ENCODE results near the gene MAL.

Gene MAL

DNA sequence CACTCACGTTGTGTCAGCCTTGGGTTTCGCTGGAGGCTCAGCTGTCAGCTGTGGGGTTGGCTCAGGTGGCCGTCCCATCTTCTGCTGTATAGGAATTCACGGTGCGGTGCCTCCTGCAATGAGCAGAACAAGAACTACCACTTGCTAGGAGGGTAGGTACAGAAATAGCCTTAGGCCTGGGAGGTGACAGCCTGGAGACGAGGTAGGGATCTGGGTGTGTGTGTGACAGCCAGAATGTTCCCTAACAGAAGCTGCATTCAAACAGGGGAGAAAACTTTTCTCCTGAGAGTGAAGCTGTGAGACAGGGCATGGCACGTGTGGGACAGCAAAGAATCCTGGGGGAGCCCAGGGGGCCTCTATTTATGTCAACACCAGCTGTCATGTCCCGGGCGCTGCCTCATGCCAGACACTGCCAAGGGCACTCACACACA lies 8.4 kb upstream of the MAL start:
- Histone ChIP-seq H3K4me1 (ENCODE audit: control insufficient read depth, insufficient read depth, low read length) (peaks cover 2% of the 10 kb centered on the region), H3K27ac (ENCODE audit: low read length) (no peak overlapping the region), H3K4me3 (ENCODE audit: low read length in 2 of 2) (no peak overlapping the region), H3K36me3 (ENCODE audit: control insufficient read depth in 2 of 2, insufficient read depth in 2 of 2, low read length in 2 of 2) (no peaks in the 10 kb centered on the region), H3K27me3 (ENCODE audit: control insufficient read depth in 1 of 2, insufficient read depth in 2 of 2, low read length in 2 of 2) (peaks cover 0 to 3% of the 10 kb centered on the region in 2 donors), H3K9ac (ENCODE audit: low read length in 2 of 2) (no peak overlapping the region), H3K9me3 (ENCODE audit: control insufficient read depth in 2 of 2, low read length in 2 of 2) (no peaks in the 10 kb centered on the region)

DNA sequence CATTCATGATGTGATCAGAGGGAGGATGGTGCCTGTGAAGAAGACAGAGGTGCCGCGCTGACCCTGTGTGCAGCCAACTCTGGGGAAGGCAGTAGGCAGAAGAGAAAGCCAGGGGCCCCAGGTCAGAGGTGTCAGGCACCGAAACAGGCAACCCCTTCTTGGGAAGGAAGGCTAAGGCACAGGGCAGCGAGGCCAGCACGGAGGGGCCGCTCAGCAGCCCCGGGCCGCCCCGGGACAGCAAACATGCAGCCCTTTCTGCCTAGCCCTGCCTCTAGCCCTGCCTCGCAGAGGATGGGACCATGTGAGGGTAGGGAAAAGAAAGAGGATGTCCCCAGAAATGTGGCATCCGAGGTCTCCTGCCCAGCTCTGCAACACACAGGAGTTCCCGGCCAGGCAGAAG lies 7.7 kb upstream of the MAL start:
- no peak overlapping the region for H3K27ac ChIP-seq (ENCODE audit: low read length)
- no peak overlapping the region for H3K9ac ChIP-seq (ENCODE audit: low read length in 2 of 2)

DNA sequence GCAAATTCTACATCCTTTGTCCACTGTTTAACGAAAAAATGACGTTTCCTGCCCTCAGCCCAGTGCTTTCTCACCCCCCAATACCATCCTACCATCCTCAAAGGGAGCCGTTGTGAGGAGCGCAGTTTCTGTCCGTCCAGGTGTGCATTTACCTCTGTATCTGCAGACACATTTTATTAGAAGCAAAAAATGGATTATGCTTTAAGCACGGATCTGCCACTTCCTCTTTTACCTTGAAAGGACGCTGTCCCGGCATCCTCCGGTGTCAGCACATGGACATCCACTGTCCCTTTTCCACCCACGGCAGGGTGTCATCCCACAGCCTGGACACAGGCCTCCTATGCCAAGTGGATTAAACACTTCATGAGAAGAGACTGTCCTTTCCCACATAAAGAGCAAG lies 7.2 kb upstream of the MAL start:
- Histone ChIP-seq H3K9me3 (ENCODE audit: control insufficient read depth in 2 of 2, low read length in 2 of 2) (no peaks in the 10 kb centered on the region), H3K4me1 (ENCODE audit: control insufficient read depth, insufficient read depth, low read length) (peaks cover 5% of the 10 kb centered on the region), H3K36me3 (ENCODE audit: control insufficient read depth in 2 of 2, insufficient read depth in 2 of 2, low read length in 2 of 2) (no peaks in the 10 kb centered on the region), H3K27me3 (ENCODE audit: control insufficient read depth in 1 of 2, insufficient read depth in 2 of 2, low read length in 2 of 2) (peaks cover 5 to 8% of the 10 kb centered on the region in 2 donors), H3K4me3 (ENCODE audit: low read length in 2 of 2) (no peak overlapping the region), H3K9ac (ENCODE audit: low read length in 2 of 2) (no peak overlapping the region), H3K27ac (ENCODE audit: low read length) (no peak overlapping the region)

More for the DNA sequence above, 7.7 kb upstream of the MAL start:
- Histone ChIP-seq H3K4me1 (ENCODE audit: control insufficient read depth, insufficient read depth, low read length) (peaks cover 4% of the 10 kb centered on the region), H3K4me3 (ENCODE audit: low read length in 2 of 2) (no peak overlapping the region), H3K27me3 (ENCODE audit: control insufficient read depth in 1 of 2, insufficient read depth in 2 of 2, low read length in 2 of 2) (peaks cover 4 to 5% of the 10 kb centered on the region in 2 donors), H3K9me3 (ENCODE audit: control insufficient read depth in 2 of 2, low read length in 2 of 2) (no peaks in the 10 kb centered on the region), H3K36me3 (ENCODE audit: control insufficient read depth in 2 of 2, insufficient read depth in 2 of 2, low read length in 2 of 2) (no peaks in the 10 kb centered on the region)

DNA sequence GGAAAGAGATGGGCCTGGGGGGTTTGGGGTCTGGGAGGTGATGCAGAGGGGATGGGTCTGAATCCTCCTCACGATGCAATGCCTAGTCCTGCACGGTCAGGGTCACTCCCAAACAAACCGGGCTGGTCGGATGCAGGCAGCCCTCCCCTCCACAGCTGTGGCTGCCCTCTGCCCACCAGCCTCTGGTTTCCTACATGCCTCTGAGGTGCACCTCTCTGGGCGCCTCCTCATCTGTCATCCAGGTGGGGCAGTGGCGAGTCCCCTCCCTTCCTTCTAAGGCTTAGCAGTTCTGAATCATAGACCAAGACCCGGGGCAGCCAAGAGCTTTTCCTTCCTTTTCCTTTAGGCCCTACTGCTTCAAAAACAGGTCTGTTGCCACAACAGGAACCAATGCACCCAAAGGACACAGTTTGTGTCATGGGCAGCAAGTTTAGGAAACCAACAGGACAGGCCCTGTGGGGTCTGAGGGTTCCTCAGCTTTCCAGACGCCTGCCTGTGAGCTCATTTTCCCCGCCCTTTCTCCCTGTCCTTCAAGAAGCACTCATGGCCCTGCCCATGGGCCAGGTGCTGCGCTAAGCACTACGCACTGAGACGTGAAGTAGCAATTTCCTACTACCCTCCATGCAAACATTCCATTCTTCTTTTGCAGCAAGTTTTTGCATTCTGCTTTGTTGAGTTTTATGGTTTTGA lies 6.5 kb upstream of the MAL start:
- no peak overlapping the region for H3K27ac ChIP-seq (ENCODE audit: low read length)
- H3K9me3 ChIP-seq (ENCODE audit: control insufficient read depth in 2 of 2, low read length in 2 of 2), result no peaks in the 10 kb centered on the region
- no peaks in the 10 kb centered on the region for H3K36me3 ChIP-seq (ENCODE audit: control insufficient read depth in 2 of 2, insufficient read depth in 2 of 2, low read length in 2 of 2)
- H3K9ac ChIP-seq (ENCODE audit: low read length in 2 of 2), result no peak overlapping the region
- H3K4me1 ChIP-seq (ENCODE audit: control insufficient read depth, insufficient read depth, low read length), result peaks cover 9% of the 10 kb centered on the region
- peaks cover 8 to 15% of the 10 kb centered on the region in 2 donors for H3K27me3 ChIP-seq (ENCODE audit: control insufficient read depth in 1 of 2, insufficient read depth in 2 of 2, low read length in 2 of 2)
- H3K4me3 ChIP-seq (ENCODE audit: low read length in 2 of 2), result no peak overlapping the region

DNA sequence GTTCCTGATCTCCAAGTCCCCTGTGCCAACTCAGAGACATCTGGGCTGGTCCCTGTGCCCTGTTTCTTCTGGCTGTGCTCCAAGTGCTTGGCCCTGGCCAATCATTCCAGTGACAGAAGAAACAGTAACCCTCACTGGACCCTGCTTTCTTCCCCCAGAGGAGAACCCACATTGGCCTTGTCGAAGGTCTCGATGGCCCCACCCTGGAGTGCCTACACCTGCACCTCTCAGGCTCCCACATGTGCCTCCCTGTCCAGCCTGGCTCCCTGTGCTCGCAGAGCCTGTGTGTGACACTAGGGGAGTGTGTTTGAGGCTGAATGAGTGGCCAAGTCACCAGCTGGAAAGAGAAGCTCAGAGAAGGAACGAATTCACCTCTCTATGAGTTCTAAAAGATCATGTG lies 5.9 kb upstream of the MAL start:
- Histone ChIP-seq H3K4me1 (ENCODE audit: control insufficient read depth, insufficient read depth, low read length) (peaks cover 11% of the 10 kb centered on the region), H3K4me3 (ENCODE audit: low read length in 2 of 2) (no peak overlapping the region), H3K27me3 (ENCODE audit: control insufficient read depth in 1 of 2, insufficient read depth in 2 of 2, low read length in 2 of 2) (peaks cover 13 to 19% of the 10 kb centered on the region in 2 donors), H3K27ac (ENCODE audit: low read length) (no peak overlapping the region), H3K36me3 (ENCODE audit: control insufficient read depth in 2 of 2, insufficient read depth in 2 of 2, low read length in 2 of 2) (no peaks in the 10 kb centered on the region), H3K9ac (ENCODE audit: low read length in 2 of 2) (no peak overlapping the region), H3K9me3 (ENCODE audit: control insufficient read depth in 2 of 2, low read length in 2 of 2) (no peaks in the 10 kb centered on the region)

DNA sequence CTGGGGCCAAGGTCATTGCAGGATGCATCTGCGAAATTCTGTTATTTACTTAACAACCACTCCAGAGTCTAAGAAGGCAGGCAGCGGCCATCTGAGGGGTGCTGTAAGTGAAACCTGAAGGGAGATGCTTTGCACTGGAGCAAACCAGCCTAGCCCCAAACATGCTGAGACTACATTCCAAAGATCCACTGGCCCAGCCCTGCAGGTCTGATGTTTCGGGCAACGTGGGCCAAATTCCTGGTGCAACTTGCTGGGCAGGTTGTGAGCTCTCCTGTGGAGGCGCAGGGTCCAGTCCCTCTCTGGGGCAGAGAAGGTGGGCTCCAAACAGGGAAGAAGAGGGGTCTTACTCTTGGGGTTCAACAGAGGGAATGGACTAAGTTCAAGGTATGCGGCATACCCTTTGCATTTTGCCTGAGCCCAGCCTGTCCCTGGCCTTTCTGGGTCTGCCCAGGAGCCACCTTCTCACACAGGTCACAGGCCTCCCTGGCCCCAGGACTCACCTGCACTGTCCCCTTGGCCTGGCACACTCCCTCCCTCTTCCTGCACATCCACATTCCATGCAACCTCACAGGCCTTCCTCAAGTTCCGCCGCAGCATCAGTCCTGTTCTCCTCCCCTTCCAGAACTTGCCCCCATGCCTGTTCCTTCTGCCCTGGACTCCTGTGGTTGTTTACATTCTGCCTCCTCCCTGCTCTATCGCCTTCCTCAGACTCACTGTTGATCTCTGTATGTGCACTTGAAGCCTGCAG lies 5.1 kb upstream of the MAL start:
- Histone ChIP-seq H3K9ac (ENCODE audit: low read length in 2 of 2) (no peak overlapping the region), H3K27me3 (ENCODE audit: control insufficient read depth in 1 of 2, insufficient read depth in 2 of 2, low read length in 2 of 2) (peaks cover 13 to 27% of the 10 kb centered on the region in 2 donors), H3K36me3 (ENCODE audit: control insufficient read depth in 2 of 2, insufficient read depth in 2 of 2, low read length in 2 of 2) (no peaks in the 10 kb centered on the region), H3K27ac (ENCODE audit: low read length) (no peak overlapping the region), H3K9me3 (ENCODE audit: control insufficient read depth in 2 of 2, low read length in 2 of 2) (no peaks in the 10 kb centered on the region), H3K4me3 (ENCODE audit: low read length in 2 of 2) (no peak overlapping the region), H3K4me1 (ENCODE audit: control insufficient read depth, insufficient read depth, low read length) (peaks cover 18% of the 10 kb centered on the region)

DNA sequence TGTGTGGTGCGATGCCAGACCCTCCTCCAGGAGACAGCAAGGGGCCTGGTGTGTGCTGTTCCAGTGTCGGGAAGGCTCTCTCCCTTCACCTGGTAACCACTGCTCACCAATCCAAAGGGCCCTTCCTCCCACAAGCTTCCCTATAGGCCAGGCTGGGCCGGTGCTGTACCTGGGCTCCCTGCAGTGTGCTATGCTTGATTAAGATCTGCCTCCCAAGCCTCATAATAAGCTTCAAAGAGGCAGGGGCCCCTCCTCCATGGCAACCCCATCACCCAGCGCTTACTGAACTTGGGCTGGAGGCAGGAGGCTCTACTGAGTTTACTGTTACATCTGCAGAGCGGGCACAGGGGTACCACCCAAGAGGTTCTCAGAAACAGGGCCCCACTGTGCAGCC lies 4.5 kb upstream of the MAL start:
- H3K4me3 ChIP-seq (ENCODE audit: low read length in 2 of 2), result no peak overlapping the region
- H3K27ac ChIP-seq (ENCODE audit: low read length), result no peak overlapping the region
- H3K36me3 ChIP-seq (ENCODE audit: control insufficient read depth in 2 of 2, insufficient read depth in 2 of 2, low read length in 2 of 2), result no peaks in the 10 kb centered on the region
- H3K27me3 ChIP-seq (ENCODE audit: control insufficient read depth in 1 of 2, insufficient read depth in 2 of 2, low read length in 2 of 2), result peaks cover 15 to 33% of the 10 kb centered on the region in 2 donors
- peaks cover 21% of the 10 kb centered on the region for H3K4me1 ChIP-seq (ENCODE audit: control insufficient read depth, insufficient read depth, low read length)
- no peak overlapping the region for H3K9ac ChIP-seq (ENCODE audit: low read length in 2 of 2)
- H3K9me3 ChIP-seq (ENCODE audit: control insufficient read depth in 2 of 2, low read length in 2 of 2), result no peaks in the 10 kb centered on the region

DNA sequence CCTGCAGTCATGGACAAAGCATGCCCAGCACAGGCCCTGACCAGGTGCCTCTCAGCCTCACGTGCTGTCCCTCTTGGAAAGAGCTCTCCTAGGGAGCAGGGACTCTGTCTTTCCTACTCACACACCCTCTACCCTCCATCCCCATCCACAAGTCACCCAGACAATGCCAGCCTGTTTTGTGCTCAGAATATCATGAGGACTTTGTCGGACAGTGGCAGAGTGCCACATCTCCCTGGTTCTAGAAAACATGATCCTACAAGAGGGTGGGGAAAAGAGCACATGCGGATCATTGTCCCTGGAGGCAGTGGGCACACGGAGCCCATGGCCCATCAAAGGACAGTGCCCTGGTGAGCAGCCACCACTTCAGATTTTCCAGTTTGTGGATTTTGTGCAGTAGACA lies 3.7 kb upstream of the MAL start:
- no peak overlapping the region for H3K27ac ChIP-seq (ENCODE audit: low read length)
- H3K27me3 ChIP-seq (ENCODE audit: control insufficient read depth in 1 of 2, insufficient read depth in 2 of 2, low read length in 2 of 2), result peaks cover 20 to 39% of the 10 kb centered on the region in 2 donors
- peaks cover 23% of the 10 kb centered on the region for H3K4me1 ChIP-seq (ENCODE audit: control insufficient read depth, insufficient read depth, low read length)
- no peaks in the 10 kb centered on the region for H3K36me3 ChIP-seq (ENCODE audit: control insufficient read depth in 2 of 2, insufficient read depth in 2 of 2, low read length in 2 of 2)
- no peak overlapping the region for H3K4me3 ChIP-seq (ENCODE audit: low read length in 2 of 2)
- H3K9me3 ChIP-seq (ENCODE audit: control insufficient read depth in 2 of 2, low read length in 2 of 2), result no peaks in the 10 kb centered on the region
- H3K9ac ChIP-seq (ENCODE audit: low read length in 2 of 2), result peak overlapping the region in 1 of 2 donors; percentile 13

DNA sequence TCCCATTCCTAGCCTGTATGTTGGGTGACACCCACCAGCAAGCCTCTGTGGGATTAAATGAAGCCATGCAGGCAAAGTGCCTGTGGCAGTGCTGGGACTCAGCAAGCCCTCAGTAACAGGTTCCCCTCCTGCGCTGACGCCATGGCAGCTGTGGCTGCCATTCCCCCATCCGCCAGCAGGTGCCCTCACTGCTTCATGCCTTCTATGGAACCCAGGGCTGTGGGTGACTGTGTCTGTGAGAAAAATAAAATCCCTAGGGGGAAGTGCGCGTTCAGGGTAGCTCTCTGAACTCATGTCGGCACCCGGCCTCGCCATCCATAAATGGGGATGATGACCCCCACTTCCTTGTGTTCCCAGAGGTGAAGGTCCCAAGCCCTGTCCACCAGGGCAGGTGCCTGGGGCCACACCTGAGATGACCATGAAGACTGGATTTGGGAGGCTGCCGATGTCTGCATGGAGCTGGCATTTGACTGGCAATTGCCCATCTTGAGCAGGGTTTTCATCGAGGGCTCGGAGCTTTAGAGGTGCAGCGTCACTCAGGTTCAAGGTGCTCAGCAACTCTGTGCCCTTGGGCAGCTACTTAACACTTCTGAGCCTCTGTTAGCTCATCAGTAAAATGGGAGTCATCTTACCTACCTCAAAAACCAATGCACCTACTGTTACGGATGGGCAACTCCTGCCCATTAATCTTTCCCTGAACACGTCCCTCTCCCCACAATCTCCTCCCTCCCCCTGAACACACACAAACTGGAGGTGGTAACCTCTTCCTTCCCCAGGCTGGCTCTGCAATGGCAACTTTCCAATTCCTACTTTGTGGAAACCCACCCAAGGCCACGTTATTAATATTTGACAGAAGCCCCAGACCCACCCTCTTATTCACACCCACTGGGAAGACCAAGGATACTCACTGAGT lies 2.9 kb upstream of the MAL start:
- Histone ChIP-seq H3K27me3 (ENCODE audit: control insufficient read depth in 1 of 2, insufficient read depth in 2 of 2, low read length in 2 of 2) (peaks cover 26 to 45% of the 10 kb centered on the region in 2 donors), H3K4me1 (ENCODE audit: control insufficient read depth, insufficient read depth, low read length) (peaks cover 23% of the 10 kb centered on the region), H3K36me3 (ENCODE audit: control insufficient read depth in 2 of 2, insufficient read depth in 2 of 2, low read length in 2 of 2) (no peaks in the 10 kb centered on the region), H3K9me3 (ENCODE audit: control insufficient read depth in 2 of 2, low read length in 2 of 2) (no peaks in the 10 kb centered on the region), H3K9ac (ENCODE audit: low read length in 2 of 2) (peak overlapping the region in 1 of 2 donors; percentile 13), H3K27ac (ENCODE audit: low read length) (peak overlapping the region; percentile 11), H3K4me3 (ENCODE audit: low read length in 2 of 2) (no peak overlapping the region)

DNA sequence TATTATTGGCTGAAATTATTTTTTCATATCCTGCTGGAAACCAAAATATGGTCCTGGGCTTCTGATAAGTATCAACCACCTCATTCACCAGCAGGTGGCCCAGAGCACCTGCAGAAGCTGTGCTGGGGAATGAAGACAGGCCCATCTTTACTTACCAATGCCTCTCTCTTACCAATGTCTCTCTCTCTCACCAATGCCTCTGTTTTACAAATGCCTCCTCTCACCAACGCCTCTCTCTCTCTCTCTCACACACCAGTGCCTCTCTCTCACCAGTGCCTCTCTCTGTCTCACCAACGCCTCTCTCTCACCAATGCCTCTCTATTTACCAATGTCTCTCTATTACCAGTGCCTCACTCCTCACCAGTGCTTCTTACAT lies 2.3 kb upstream of the MAL start:
- Histone ChIP-seq H3K4me1 (ENCODE audit: control insufficient read depth, insufficient read depth, low read length) (peaks cover 23% of the 10 kb centered on the region), H3K36me3 (ENCODE audit: control insufficient read depth in 2 of 2, insufficient read depth in 2 of 2, low read length in 2 of 2) (no peaks in the 10 kb centered on the region), H3K27me3 (ENCODE audit: control insufficient read depth in 1 of 2, insufficient read depth in 2 of 2, low read length in 2 of 2) (peaks cover 26 to 45% of the 10 kb centered on the region in 2 donors), H3K27ac (ENCODE audit: low read length) (peak overlapping the region; percentile 78), H3K4me3 (ENCODE audit: low read length in 2 of 2) (no peak overlapping the region), H3K9me3 (ENCODE audit: control insufficient read depth in 2 of 2, low read length in 2 of 2) (no peaks in the 10 kb centered on the region), H3K9ac (ENCODE audit: low read length in 2 of 2) (no peak overlapping the region)
